D721Med (cell line): ENCODE measurements around the gene SMC6.

Source experiments
- DNase-seq: peaks from one replicate; pipeline ENCODE4 v3.0.0; 2011; ENCODE audit warnings: low spot score; ENCODE audit not compliant: insufficient read length
- FAIRE-seq: peaks from 2 replicates; lab custom pipeline; 2011; peaks lifted over from hg19 to GRCh38; lab: Jason Lieb, UNC
- TF ChIP-seq, protein P1 (sequence below): IDR thresholded peaks from 2 replicates; pipeline ENCODE4 v1.5.1; 2012; ENCODE audit warnings: mild to moderate bottlenecking, control low read depth; ENCODE audit not compliant: insufficient read depth; ENCODE audit errors: missing control alignments

Gene SMC6

GRCh38 chr2:17736989-17737388, 16.6 kb downstream of the SMC6 start:
- FAIRE-seq (no peak), DNase-seq (no peak)
- TF ChIP-seq, protein P1, sequence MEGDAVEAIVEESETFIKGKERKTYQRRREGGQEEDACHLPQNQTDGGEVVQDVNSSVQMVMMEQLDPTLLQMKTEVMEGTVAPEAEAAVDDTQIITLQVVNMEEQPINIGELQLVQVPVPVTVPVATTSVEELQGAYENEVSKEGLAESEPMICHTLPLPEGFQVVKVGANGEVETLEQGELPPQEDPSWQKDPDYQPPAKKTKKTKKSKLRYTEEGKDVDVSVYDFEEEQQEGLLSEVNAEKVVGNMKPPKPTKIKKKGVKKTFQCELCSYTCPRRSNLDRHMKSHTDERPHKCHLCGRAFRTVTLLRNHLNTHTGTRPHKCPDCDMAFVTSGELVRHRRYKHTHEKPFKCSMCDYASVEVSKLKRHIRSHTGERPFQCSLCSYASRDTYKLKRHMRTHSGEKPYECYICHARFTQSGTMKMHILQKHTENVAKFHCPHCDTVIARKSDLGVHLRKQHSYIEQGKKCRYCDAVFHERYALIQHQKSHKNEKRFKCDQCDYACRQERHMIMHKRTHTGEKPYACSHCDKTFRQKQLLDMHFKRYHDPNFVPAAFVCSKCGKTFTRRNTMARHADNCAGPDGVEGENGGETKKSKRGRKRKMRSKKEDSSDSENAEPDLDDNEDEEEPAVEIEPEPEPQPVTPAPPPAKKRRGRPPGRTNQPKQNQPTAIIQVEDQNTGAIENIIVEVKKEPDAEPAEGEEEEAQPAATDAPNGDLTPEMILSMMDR = no peak

GRCh38 chr2:17735864-17736263, 17.7 kb downstream of the SMC6 start:
- FAIRE-seq (no peak), DNase-seq (no peak)
- TF ChIP-seq, protein P1 = no peak

GRCh38 chr2:17733599-17733998, 20.0 kb downstream of the SMC6 start:
- TF ChIP-seq, protein P1 = no peak
- FAIRE-seq = no peak
- DNase-seq = no peak

DNA sequence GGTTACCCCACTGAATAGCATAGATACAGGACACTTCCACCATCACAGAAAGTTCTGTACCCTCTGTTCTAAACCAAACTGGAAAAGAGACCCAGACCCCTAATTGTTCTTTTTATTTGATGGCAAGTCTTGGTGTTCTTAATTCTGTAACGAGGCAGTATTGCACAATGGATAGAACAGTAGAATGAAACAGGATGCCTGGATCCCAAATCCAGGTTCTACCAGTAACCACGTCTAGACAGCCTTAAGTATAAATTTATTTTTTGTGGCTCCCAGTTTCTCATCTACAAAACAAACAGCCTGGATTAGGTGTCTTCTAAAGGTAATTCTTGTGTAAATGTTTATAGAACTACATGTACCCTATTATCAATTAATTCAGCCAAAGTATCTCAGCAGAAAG, 23.7 kb downstream of the SMC6 start:
- FAIRE-seq (no peak), DNase-seq (no peak)
- TF ChIP-seq, protein P1 = no peak

DNA sequence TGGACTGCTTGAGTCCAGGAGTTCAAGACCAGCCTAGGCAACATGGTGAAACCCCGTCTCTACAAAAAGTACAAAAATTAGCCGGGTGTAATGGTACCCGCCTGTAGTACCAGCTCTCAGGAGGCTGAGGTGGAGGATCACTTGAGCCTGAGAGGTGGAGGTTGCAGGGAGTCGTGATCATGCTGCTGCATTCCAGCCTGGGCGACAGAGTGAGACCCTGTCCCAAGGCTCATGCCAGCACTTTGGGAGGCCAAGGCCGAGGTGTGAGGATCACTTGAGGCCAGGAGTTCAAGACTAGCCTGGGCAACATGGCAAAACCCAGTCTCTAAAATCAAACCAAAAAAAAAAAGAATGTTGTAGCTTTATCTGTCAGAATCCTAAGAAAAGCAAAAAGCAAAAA, 25.4 kb downstream of the SMC6 start:
- DNase-seq (no peak), FAIRE-seq (no peak)
- TF ChIP-seq, protein P1 = no peak

GRCh38 chr2:17719562-17720371, 33.8 kb downstream of the SMC6 start:
- DNase-seq (no peak), FAIRE-seq (no peak)
- TF ChIP-seq, protein P1 = peak; percentile 68

GRCh38 chr2:17718689-17719088, 34.9 kb downstream of the SMC6 start:
- FAIRE-seq (peak; percentile 85), DNase-seq (no peak)
- TF ChIP-seq, protein P1 = no peak
